Parathyroid adenoma (tissue), 2 donors: ENCODE data around the gene METTL15.

ENCODE experiments used
- H2AFZ ChIP-seq: fragments of 300-600 bp; sonication (generic); one replicate; pipeline ENCODE4 v1.7.0; 2017; ENCODE audit warnings: antibody characterized with exemption, mild to moderate bottlenecking
- H3K27ac ChIP-seq: fragments of 300-600 bp; sonication (generic); one replicate; pipeline ENCODE4 v1.7.0; 2017
- H3K27me3 ChIP-seq: fragments of 300-600 bp; sonication (generic); one replicate; pipeline ENCODE4 v1.7.0; 2017; ENCODE audit warnings: low read length; ENCODE audit not compliant: control insufficient read depth, insufficient read depth
- H3K36me3 ChIP-seq: fragments of 300-600 bp; sonication (generic); one replicate; pipeline ENCODE4 v1.7.0; 2017; ENCODE audit warnings: low read length; ENCODE audit not compliant: control insufficient read depth, insufficient read depth
- H3K4me1 ChIP-seq: fragments of 300-600 bp; sonication (generic); one replicate; pipeline ENCODE4 v1.7.0; 2017; ENCODE audit warnings: control low read depth
- H3K4me2 ChIP-seq: fragments of 300-600 bp; sonication (generic); one replicate; pipeline ENCODE4 v1.7.0; 2017; ENCODE audit warnings: low read length
- H3K4me3 ChIP-seq: fragments of 300-600 bp; sonication (generic); one replicate; pipeline ENCODE4 v1.7.0; 2017; ENCODE audit warnings: low read depth, low read length
- H3K79me2 ChIP-seq: fragments of 300-600 bp; sonication (generic); one replicate; pipeline ENCODE4 v1.7.0; 2017; ENCODE audit warnings: control low read depth
- H3K9ac ChIP-seq: fragments of 300-600 bp; sonication (generic); one replicate; pipeline ENCODE4 v1.7.0; 2017; ENCODE audit warnings: mild to moderate bottlenecking
- H3K9me3 ChIP-seq: fragments of 300-600 bp; sonication (generic); one replicate; pipeline ENCODE4 v1.7.0; 2017; ENCODE audit warnings: low read length; ENCODE audit not compliant: control insufficient read depth
- CTCF ChIP-seq: fragments of 300-600 bp; sonication (generic); IDR thresholded peaks from one replicate; pipeline ENCODE4 v1.7.0; 2017; ENCODE audit warnings: antibody characterized with exemption, mild to moderate bottlenecking
- donor health status: primary hyperparathyroidism.

METTL15 gene

DNA sequence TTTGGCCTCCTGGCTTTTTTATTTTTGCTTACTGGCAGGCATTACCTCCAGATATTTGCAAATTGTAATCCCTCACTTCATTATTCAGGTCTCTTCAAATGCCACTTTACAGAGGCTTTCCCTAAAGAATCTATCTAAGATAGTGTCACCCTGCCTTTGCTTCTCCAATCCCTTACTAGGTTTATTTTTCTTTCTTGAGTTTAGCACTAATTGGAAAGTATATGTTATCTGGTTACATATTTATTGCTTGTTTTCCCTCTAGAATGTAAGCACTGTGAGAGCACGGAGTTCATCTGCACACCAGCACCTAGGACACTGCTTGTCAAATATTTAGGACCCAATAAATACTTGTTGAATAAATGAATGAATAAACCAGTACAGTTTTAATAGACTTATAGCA is 3.8 kb upstream of the METTL15 start:
- Histone ChIP-seq H2AFZ (no peak overlapping the region), H3K9me3 (no peaks in the 10 kb centered on the region), H3K27me3 (no peaks in the 10 kb centered on the region), H3K79me2 (no peaks in the 10 kb centered on the region), H3K9ac (no peak overlapping the region), H3K36me3 (no peaks in the 10 kb centered on the region), H3K4me1 (no peaks in the 10 kb centered on the region), H3K4me3 (no peak overlapping the region), H3K4me2 (no peak overlapping the region), H3K27ac (no peak overlapping the region)
- TF ChIP-seq CTCF = no peak

GRCh38 chr11:28104984-28105383 is 3.2 kb upstream of the METTL15 start:
- no peaks in the 10 kb centered on the region for H3K9me3 ChIP-seq
- no peak overlapping the region for H3K4me3 ChIP-seq
- no peak overlapping the region for H3K27ac ChIP-seq
- no peak overlapping the region for H2AFZ ChIP-seq
- H3K36me3 ChIP-seq = no peaks in the 10 kb centered on the region
- H3K9ac ChIP-seq = no peak overlapping the region
- H3K4me2 ChIP-seq = no peak overlapping the region
- H3K79me2 ChIP-seq = no peaks in the 10 kb centered on the region
- no peaks in the 10 kb centered on the region for H3K27me3 ChIP-seq
- no peaks in the 10 kb centered on the region for H3K4me1 ChIP-seq
- TF ChIP-seq CTCF = no peak

DNA sequence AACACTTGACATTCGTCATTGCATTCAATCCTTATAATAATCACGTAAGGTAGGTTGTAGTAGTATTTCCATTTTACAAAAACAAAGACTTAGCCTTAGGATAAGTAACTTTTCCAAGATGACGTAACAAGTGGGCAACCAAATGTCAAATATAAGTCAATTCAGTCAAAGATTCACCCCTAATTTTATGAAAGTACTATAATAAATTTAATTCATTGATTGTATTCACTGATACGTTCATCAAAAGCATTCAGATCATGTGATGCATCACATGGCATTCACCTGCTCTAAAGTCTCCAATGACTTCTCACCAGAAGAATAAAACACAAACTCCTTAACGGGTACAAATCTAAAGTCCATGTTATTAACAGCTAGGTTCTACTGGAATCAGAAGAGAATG is 2.3 kb upstream of the METTL15 start:
- no peak for TF ChIP-seq CTCF
- H3K9ac ChIP-seq = no peak overlapping the region
- no peaks in the 10 kb centered on the region for H3K36me3 ChIP-seq
- no peaks in the 10 kb centered on the region for H3K27me3 ChIP-seq
- H2AFZ ChIP-seq = no peak overlapping the region
- H3K4me3 ChIP-seq = no peak overlapping the region
- H3K27ac ChIP-seq = no peak overlapping the region
- H3K9me3 ChIP-seq = no peaks in the 10 kb centered on the region
- H3K4me2 ChIP-seq = no peak overlapping the region
- no peaks in the 10 kb centered on the region for H3K4me1 ChIP-seq
- H3K79me2 ChIP-seq = no peaks in the 10 kb centered on the region

DNA sequence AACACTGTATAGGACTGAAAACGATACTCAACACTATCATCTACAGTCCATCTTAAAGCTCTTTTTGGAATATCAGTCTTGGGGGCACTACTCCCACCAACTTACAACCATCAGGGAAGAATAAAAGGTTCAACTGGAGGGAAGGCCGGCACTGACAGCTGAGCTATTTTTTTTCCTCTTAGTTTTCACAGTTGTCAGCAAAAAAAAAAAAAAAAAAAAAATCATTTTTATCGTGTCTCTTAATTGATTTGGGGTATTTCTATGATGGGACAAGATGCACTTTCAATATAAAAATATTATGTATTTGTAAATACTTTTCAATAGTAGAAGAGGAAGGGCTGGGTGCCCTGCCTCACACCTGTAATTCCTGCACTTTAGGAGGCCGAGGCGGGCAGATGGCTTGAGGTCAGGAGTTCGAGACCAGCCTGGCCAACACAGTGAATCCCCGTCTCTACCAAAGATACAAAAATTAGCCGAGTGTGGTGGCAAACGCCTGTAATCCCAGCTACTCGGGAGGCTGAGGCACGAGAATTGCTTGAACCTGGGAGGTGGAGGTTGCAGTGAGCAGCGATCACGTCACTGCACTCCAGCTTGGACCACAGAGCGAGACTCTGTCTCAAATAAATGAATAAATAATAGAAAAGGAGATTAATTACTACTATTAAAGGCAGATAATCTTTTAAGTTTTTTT is 1.7 kb upstream of the METTL15 start:
- no peak overlapping the region for H3K27ac ChIP-seq
- peaks cover 4% of the 10 kb centered on the region for H3K79me2 ChIP-seq
- no peaks in the 10 kb centered on the region for H3K27me3 ChIP-seq
- H3K4me2 ChIP-seq = no peak overlapping the region
- no peaks in the 10 kb centered on the region for H3K4me1 ChIP-seq
- no peaks in the 10 kb centered on the region for H3K36me3 ChIP-seq
- no peak for TF ChIP-seq CTCF
- H3K9ac ChIP-seq = no peak overlapping the region
- H2AFZ ChIP-seq = no peak overlapping the region
- H3K9me3 ChIP-seq = no peaks in the 10 kb centered on the region
- H3K4me3 ChIP-seq = no peak overlapping the region

DNA sequence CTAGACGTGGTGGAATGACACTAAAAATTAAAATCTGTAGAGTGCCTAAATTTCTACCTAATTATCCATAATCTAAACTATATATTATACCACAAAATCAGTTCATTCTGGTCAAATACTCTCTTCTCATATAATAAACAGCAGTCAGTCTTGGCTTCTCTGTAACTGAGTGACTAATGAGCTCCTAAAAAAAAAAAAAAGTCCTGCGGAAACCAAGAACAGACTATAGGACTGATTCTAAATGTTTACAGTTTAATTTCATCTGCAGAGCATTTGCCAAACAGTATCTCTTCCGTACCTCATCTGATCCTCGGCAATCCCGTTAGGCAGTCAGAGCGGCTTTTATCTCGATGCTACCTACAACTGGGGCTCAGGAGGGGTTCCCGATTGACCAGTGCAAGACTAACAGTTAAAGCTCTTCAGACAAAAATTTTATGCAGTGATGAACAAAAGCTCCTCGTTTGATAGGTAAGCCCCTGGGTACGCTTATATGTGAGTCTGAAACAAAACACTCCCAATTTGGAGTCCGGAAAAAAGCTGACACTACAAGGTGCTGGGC is 918 bp upstream of the METTL15 start:
- Histone ChIP-seq H3K4me1 (no peaks in the 10 kb centered on the region), H3K4me3 (peak overlapping the region; percentile 73), H3K79me2 (peaks cover 4% of the 10 kb centered on the region), H2AFZ (peak overlapping the region; percentile 82), H3K36me3 (no peaks in the 10 kb centered on the region), H3K9ac (no peak overlapping the region), H3K4me2 (peak overlapping the region; percentile 84), H3K27me3 (no peaks in the 10 kb centered on the region), H3K27ac (peak overlapping the region; percentile 50), H3K9me3 (no peaks in the 10 kb centered on the region)
- no peak for TF ChIP-seq CTCF
